ENCODE measurements around the gene PRG3. TPM values are rescaled to one million over a fixed set of nuclear protein-coding genes. Genes with fewer than 3 reads are reported as not detected.
A peak's percentile ranks its signal among the peaks of the same experiment; 100 is the strongest.

The PRG3 gene
- total RNA-seq, 1 donor from 2014 or later = not detected

GRCh38 chr11:57426439-57426928 lies 45.5 kb upstream of the PRG3 start:
- Histone ChIP-seq H3K27me3 (no peaks in the 10 kb centered on the region), H3K27ac (peak overlapping the region; percentile 97 to 98), H3K9me3 (no peaks in the 10 kb centered on the region), H3K4me1 (peaks cover 23 to 43% of the 10 kb centered on the region in 2 donors), H3K4me3 (peak overlapping the region; percentile 49 to 80), H3K36me3 (peaks cover 0 to 19% of the 10 kb centered on the region in 2 donors)
- intact Hi-C loops (cut with DNase I) = loop anchor here (2.0 to 5.0 kb wide), 6 partner anchors 30 to 1716 kb away; partner anchors contain the start of genes FAM111A, SERPING1, TNKS1BP1 and ZDHHC5
- peak in 1 of 2 donors; percentile 69 for DNase-seq (ENCODE audit: low spot score in 2 of 2)
- no peak for TF ChIP-seq CTCF (IDR thresholded peaks at IDR 0.05)

GRCh38 chr11:57425565-57426438 lies 44.9 kb upstream of the PRG3 start:
- Histone ChIP-seq H3K27me3 (no peaks in the 10 kb centered on the region), H3K36me3 (peaks cover 0 to 23% of the 10 kb centered on the region in 2 donors), H3K9me3 (no peaks in the 10 kb centered on the region), H3K4me3 (peak overlapping the region; percentile 49 to 80), H3K4me1 (peaks cover 23 to 43% of the 10 kb centered on the region in 2 donors), H3K27ac (peak overlapping the region; percentile 97 to 98)
- no peak for TF ChIP-seq CTCF (IDR thresholded peaks at IDR 0.05)
- intact Hi-C loops (cut with DNase I) = loop anchor here (2.0 to 5.0 kb wide), 6 partner anchors 31 to 1716 kb away; partner anchors contain the start of genes FAM111A, SERPING1, TNKS1BP1 and ZDHHC5
- DNase-seq (ENCODE audit: low spot score in 2 of 2) = peak in 1 of 2 donors; percentile 83

GRCh38 chr11:57424792-57425564 lies 44.0 kb upstream of the PRG3 start:
- Histone ChIP-seq H3K27me3 (no peaks in the 10 kb centered on the region), H3K9me3 (no peaks in the 10 kb centered on the region), H3K27ac (peak overlapping the region; percentile 97 to 98), H3K36me3 (peaks cover 5 to 31% of the 10 kb centered on the region in 2 donors), H3K4me3 (peak overlapping the region; percentile 41 to 80), H3K4me1 (peaks cover 23 to 43% of the 10 kb centered on the region in 2 donors)
- no peak for TF ChIP-seq CTCF (IDR thresholded peaks at IDR 0.05)
- peak; percentile 84 to 91 for DNase-seq (ENCODE audit: low spot score in 2 of 2)
- intact Hi-C loops (cut with DNase I) = loop anchor here (5.0 kb wide), 3 partner anchors 172 to 1717 kb away; partner anchors contain the start of genes FAM111A, SERPING1 and ZDHHC5

GRCh38 chr11:57424137-57424791 lies 43.3 kb upstream of the PRG3 start:
- no peak for TF ChIP-seq CTCF (IDR thresholded peaks at IDR 0.05)
- DNase-seq (ENCODE audit: low spot score in 2 of 2) = no peak
- peak overlapping the region; percentile 17 to 41 for H3K4me3 ChIP-seq
- intact Hi-C loops (cut with DNase I) = no loop called here
- H3K36me3 ChIP-seq = peaks cover 5 to 36% of the 10 kb centered on the region in 2 donors
- peaks cover 23 to 43% of the 10 kb centered on the region in 2 donors for H3K4me1 ChIP-seq
- H3K27ac ChIP-seq = peak overlapping the region; percentile 97 to 98
- no peaks in the 10 kb centered on the region for H3K9me3 ChIP-seq
- no peaks in the 10 kb centered on the region for H3K27me3 ChIP-seq

- Histone ChIP-seq H3K4me3 (no peak overlapping the region), H3K9me3 (no peaks in the 10 kb centered on the region), H3K4me1 (peaks cover 18 to 38% of the 10 kb centered on the region in 2 donors), H3K27me3 (no peaks in the 10 kb centered on the region), H3K27ac (no peak overlapping the region), H3K36me3 (peaks cover 12 to 50% of the 10 kb centered on the region in 2 donors)
- intact Hi-C loops (cut with DNase I) = no loop called here
- TF ChIP-seq CTCF (IDR thresholded peaks at IDR 0.05) = no peak
- DNase-seq (ENCODE audit: low spot score in 2 of 2) = no peak
Measured at GRCh38 chr11:57422669-57423068, 41.7 kb upstream of the PRG3 start.
